HEK293T (cell line): ENCODE data around the gene CAPN11.

ENCODE experiments used
- ARNT ChIP-seq: fragments of 450-650 bp; IDR thresholded peaks from 2 replicates; pipeline ENCODE4 v1.6.1; 2017; ENCODE audit warnings: mild to moderate bottlenecking
- BHLHE40 ChIP-seq: fragments of 450-650 bp; IDR thresholded peaks from 2 replicates; pipeline ENCODE4 v1.6.1; 2016; ENCODE audit warnings: mild to moderate bottlenecking, moderate library complexity, borderline replicate concordance
- CTBP1 ChIP-seq: fragments of 450-650 bp; IDR thresholded peaks from 2 replicates; pipeline ENCODE4 v1.6.1; 2016; ENCODE audit warnings: borderline replicate concordance
- ELF4 ChIP-seq: fragments of 450-650 bp; IDR thresholded peaks from 2 replicates; pipeline ENCODE4 v1.6.1; 2017; ENCODE audit warnings: antibody characterized with exemption
- FOXA1 ChIP-seq: fragments of 450-650 bp; IDR thresholded peaks from 2 replicates; pipeline ENCODE4 v1.6.1; 2016; ENCODE audit warnings: mild to moderate bottlenecking
- FOXK2 ChIP-seq: fragments of 450-650 bp; IDR thresholded peaks from 2 replicates; pipeline ENCODE4 v1.6.1; 2016; ENCODE audit warnings: mild to moderate bottlenecking
- FOXM1 ChIP-seq: fragments of 450-650 bp; IDR thresholded peaks from 2 replicates; pipeline ENCODE4 v1.6.1; 2017; ENCODE audit warnings: mild to moderate bottlenecking, borderline replicate concordance
- HDGF ChIP-seq: fragments of 450-650 bp; IDR thresholded peaks from 2 replicates; pipeline ENCODE4 v1.6.1; 2017; ENCODE audit warnings: antibody characterized with exemption, borderline replicate concordance
- LEF1 ChIP-seq: fragments of 450-650 bp; IDR thresholded peaks from 2 replicates; pipeline ENCODE4 v1.6.1; 2017; ENCODE audit warnings: mild to moderate bottlenecking, borderline replicate concordance
- NFRKB ChIP-seq: fragments of 450-650 bp; IDR thresholded peaks from 2 replicates; pipeline ENCODE4 v1.6.1; 2016; ENCODE audit warnings: mild to moderate bottlenecking, moderate library complexity
- SP1 ChIP-seq: fragments of 450-650 bp; IDR thresholded peaks from 2 replicates; pipeline ENCODE4 v1.6.1; 2017
- SUZ12 ChIP-seq: fragments of 450-650 bp; IDR thresholded peaks from 2 replicates; pipeline ENCODE4 v1.6.1; 2016; ENCODE audit warnings: mild to moderate bottlenecking
- ZNF384 ChIP-seq: fragments of 450-650 bp; IDR thresholded peaks from 2 replicates; pipeline ENCODE4 v1.6.1; 2016

DNA sequence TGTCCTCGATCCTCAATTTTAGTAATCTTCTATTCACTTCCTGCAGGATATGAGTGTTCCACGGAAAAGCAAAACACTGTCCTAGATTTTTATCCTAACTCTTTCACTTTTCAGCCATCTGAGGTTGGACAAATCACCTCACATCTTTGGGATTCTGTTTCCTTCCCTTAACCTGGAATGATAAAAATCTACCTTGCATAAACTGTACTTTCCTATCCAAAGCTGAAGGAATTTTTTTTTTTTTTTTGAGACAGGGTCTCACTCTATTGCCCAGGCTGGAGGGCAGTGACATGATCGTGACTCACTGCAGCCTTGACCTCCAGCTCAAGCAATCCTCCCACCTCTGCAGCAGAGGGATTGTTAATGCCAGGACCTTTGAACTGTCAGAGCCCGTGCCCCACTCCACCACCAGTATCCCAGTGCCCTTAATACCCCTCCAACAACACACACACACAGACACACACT is 20.5 kb downstream of the CAPN11 start:
- TF ChIP-seq ELF4: no peak
- no peak for TF ChIP-seq FOXA1
- TF ChIP-seq FOXM1: no peak
- no peak for TF ChIP-seq SP1
- no peak for TF ChIP-seq HDGF
- TF ChIP-seq NFRKB: no peak
- TF ChIP-seq LEF1: no peak
- no peak for TF ChIP-seq BHLHE40
- TF ChIP-seq FOXK2: no peak
- TF ChIP-seq SUZ12: no peak
- TF ChIP-seq ARNT: no peak
- no peak for TF ChIP-seq ZNF384
- no peak for TF ChIP-seq CTBP1
